HepG2 (cell line): ENCODE measurements around the gene NCOR2. TPM values are rescaled to one million over a fixed set of nuclear protein-coding genes. Genes with fewer than 3 reads are reported as not detected.

Source experiments
- ATAC-seq: fragments of 200-7000 bp; cut with Tn5 transposase; 3 replicates; pipeline ENCODE4 v1.9.1; 2020; ENCODE audit warnings: mild to moderate bottlenecking, moderate library complexity
- BruUV-seq: library from RNA; stranded (reverse); fragments of 400-500 nt; replicated peaks from 2 replicates; lab custom pipeline; 2021; lab: Mats Ljungman, UMichigan
- CTCF ChIA-PET: fragments of 300-600 bp; formaldehyde crosslinking; extraction: SDS; loops from one replicate; lab custom pipeline; 2021; ENCODE audit warnings: low total read pairs, inconsistent platforms, low intra/inter-chr PET ratio; lab: Yijun Ruan, JAX
- POLR2A ChIA-PET: fragments of 350-600 bp; sonication (Branson Sonifier 250); formaldehyde crosslinking; loops from one replicate; lab custom pipeline; 2020; ENCODE audit warnings: antibody characterized with exemption, inconsistent platforms; lab: Yijun Ruan, JAX
- DNase-seq: peaks from one replicate; pipeline ENCODE4 v3.0.0-alpha.2; 2015; ENCODE audit warnings: low spot score
- FAIRE-seq: peaks from 3 replicates; lab custom pipeline; 2011; peaks lifted over from hg19 to GRCh38; lab: Jason Lieb, UNC
- H2AFZ ChIP-seq: one replicate; pipeline ENCODE4 v1.6.1; 2011; ENCODE audit warnings: low read length, inconsistent platforms
- H3K27ac ChIP-seq: fragments of 300-600 bp; 3 replicates; pipeline ENCODE4 v1.8.0; 2011; ENCODE audit warnings: mixed run types, mild to moderate bottlenecking, mixed read lengths, low read length, inconsistent platforms; ENCODE audit not compliant: insufficient read depth; ENCODE audit errors: extremely low read length
- H3K27me3 ChIP-seq, 2 experiments: fragments of 200-600 bp in 1 of 2; 2 replicates in 1 of 2; 3 replicates in 1 of 2; pipeline versions ENCODE4 v1.6.0 to v1.8.0; 2011; ENCODE audit warnings: low read length in 2 of 2, mild to moderate bottlenecking in 2 of 2, moderate library complexity in 2 of 2, inconsistent platforms in 1 of 2; ENCODE audit not compliant: insufficient read depth in 2 of 2, control insufficient read depth in 1 of 2
- H3K36me3 ChIP-seq, 2 experiments: fragments of 200-600 bp in 1 of 2; replicated peaks in 1 of 2; 2 replicates in 1 of 2; 3 replicates in 1 of 2; pipeline versions ENCODE4 v1.5.1 to v1.8.0; 2011; ENCODE audit warnings: low read length in 2 of 2, inconsistent platforms in 1 of 2; ENCODE audit not compliant: insufficient read depth in 2 of 2, control insufficient read depth in 1 of 2
- H3K4me1 ChIP-seq: 2 replicates; pipeline ENCODE4 v1.5.1; 2012; ENCODE audit warnings: low read length, inconsistent platforms; ENCODE audit not compliant: insufficient read depth
- H3K4me2 ChIP-seq: 2 replicates; pipeline ENCODE4 v1.6.0; 2011; ENCODE audit warnings: low read depth, low read length, inconsistent platforms
- H3K4me3 ChIP-seq, 3 experiments: fragments of 200-600 bp in 1 of 3; sonication (generic), shearing (Covaris generic) in 1 of 3; replicated peaks in 1 of 3; 2 replicates each; pipeline ENCODE4 v1.5.1; 2011 to 2016; ENCODE audit warnings: low read length in 3 of 3, inconsistent platforms in 2 of 3, low read depth in 2 of 3, mild to moderate bottlenecking in 2 of 3, control low read depth in 1 of 3, mixed read lengths in 1 of 3; ENCODE audit not compliant: insufficient read depth in 1 of 3
- H3K79me2 ChIP-seq: one replicate; pipeline ENCODE4 v1.6.1; 2011; ENCODE audit warnings: low read length, inconsistent platforms; ENCODE audit not compliant: insufficient read depth
- H3K9ac ChIP-seq: 2 replicates; pipeline ENCODE4 v1.6.0; 2011; ENCODE audit warnings: mild to moderate bottlenecking, low read depth, low read length, inconsistent platforms; ENCODE audit not compliant: insufficient read depth
- H3K9me3 ChIP-seq: 2 replicates; pipeline ENCODE4 v1.5.1; 2012; ENCODE audit warnings: mild to moderate bottlenecking, low read length
- H4K20me1 ChIP-seq: 2 replicates; pipeline ENCODE4 v1.6.0; 2011; ENCODE audit warnings: inconsistent platforms, mild to moderate bottlenecking, low read length, moderate library complexity; ENCODE audit not compliant: insufficient read depth
- DNMT3B ChIP-seq: conservative IDR thresholded peaks from 2 replicates; pipeline ENCODE4 v1.6.1; 2016; ENCODE audit warnings: missing biosample characterization, control low read depth
- GATAD1 ChIP-seq: IDR thresholded peaks from 2 replicates; pipeline ENCODE4 v1.6.1; 2016; ENCODE audit warnings: missing genetic modification reagents, missing compliant biosample characterization
- HMG20A ChIP-seq: IDR thresholded peaks from 2 replicates; pipeline ENCODE4 v1.6.1; 2016; ENCODE audit warnings: borderline replicate concordance
- MATR3 ChIP-seq: sonication (generic); formaldehyde crosslinking; IDR thresholded peaks from 2 replicates; pipeline ENCODE4 v1.4.0; 2020; ENCODE audit warnings: missing genetic modification reagents
- ZFY ChIP-seq: sonication (generic); formaldehyde crosslinking; IDR thresholded peaks from 2 replicates; pipeline ENCODE4 v1.4.0; 2020; ENCODE audit warnings: missing genetic modification reagents
- ZNF383 ChIP-seq: sonication (generic); formaldehyde crosslinking; IDR thresholded peaks from 2 replicates; pipeline ENCODE4 v1.4.0; 2020; ENCODE audit warnings: missing genetic modification reagents, mild to moderate bottlenecking, borderline replicate concordance
- ZNF513 ChIP-seq: sonication (generic); formaldehyde crosslinking; conservative IDR thresholded peaks from 2 replicates; pipeline ENCODE4 v1.5.0; 2020; ENCODE audit warnings: missing genetic modification reagents
- ZNF773 ChIP-seq: sonication (generic); formaldehyde crosslinking; IDR thresholded peaks from 2 replicates; pipeline ENCODE4 v1.4.0; 2020; ENCODE audit warnings: missing genetic modification reagents, borderline replicate concordance
- ZSCAN29 ChIP-seq: sonication (generic); formaldehyde crosslinking; conservative IDR thresholded peaks from 2 replicates; pipeline ENCODE4 v1.4.0; 2020; ENCODE audit warnings: mild to moderate bottlenecking, missing genetic modification reagents
- WGBS: methylation state at CpG from one replicate; pipeline ENCODE4 v1.1.6; 2017; ENCODE audit warnings: low lambda C conversion rate; 5-methylcytosine and 5-hydroxymethylcytosine counted together
- in situ Hi-C: cut with HindIII; loops from 2 replicates; pipeline ENCODE4 v1.10.0; 2017; ENCODE audit warnings: low pct_unique_long_range_greater_than_20kb; ENCODE audit not compliant: extremely low pct_ligation_motif_present
- intact Hi-C: fragments of 100-400 bp; cut with micrococcal nuclease; formaldehyde crosslinking; loops from one replicate; pipeline ENCODE4 v1.10.0; 2022; ENCODE audit not compliant: unreplicated experiment
- polyA plus RNA-seq, 8 experiments: library from polyadenylated mRNA; depleted of rRNA in 3 of 8; stranded (reverse) in 7 of 8; unstranded in 1 of 8; fragments of >200 nt; fragmentation: Illumina TruSeq in 4 of 8; extraction: Trizol in 4 of 8; gene quantifications; 2 replicates each; pipeline versions ENCODE4 v1.2.1 to v1.2.3, GENCODE V29; 2011 to 2016; ENCODE audit warnings: low read depth in 4 of 8, missing spikeins in 1 of 8, mixed read lengths in 1 of 8; ENCODE audit not compliant: insufficient read depth in 1 of 8
- total RNA-seq, 5 experiments: library from RNA; depleted of rRNA; stranded (reverse); fragments of >200 nt; fragmentation: Illumina TruSeq; extraction: Trizol; gene quantifications; 2 replicates each; pipeline ENCODE4 v1.2.3, GENCODE V29; 2016; ENCODE audit warnings: low read depth in 1 of 5
- TF ChIP-seq, protein P1 (sequence below): sonication (generic); formaldehyde crosslinking; IDR thresholded peaks from 2 replicates; pipeline ENCODE4 v1.5.0; 2020; ENCODE audit warnings: mild to moderate bottlenecking, missing genetic modification reagents, borderline replicate concordance
- TF ChIP-seq, protein P2 (sequence below): sonication (generic); formaldehyde crosslinking; IDR thresholded peaks from 2 replicates; pipeline ENCODE4 v1.5.1; 2020; ENCODE audit warnings: mild to moderate bottlenecking, missing genetic modification reagents, moderate library complexity

NCOR2 gene
- total and polyA plus RNA-seq, 2 of the 13 experiments (the other 11 are each of a cell fraction or from before 2014, with no cell fraction given): 4.5 to 5.7 TPM

- CTCF ChIA-PET: no interaction called here
- BruUV-seq: no TSS peak
- intact Hi-C loops (no loop called here), in situ Hi-C loops (no loop called here)
- H3K4me1 ChIP-seq: peaks cover 10% of the 10 kb centered on the region; the same call in 1 of the 2 replicates
- H3K27me3 ChIP-seq: no peaks in the 10 kb centered on the region
- DNase-seq: no peak
- H3K9me3 ChIP-seq: no peaks in the 10 kb centered on the region
- 82% methylated on average over 21 of the region's 25 CpGs for WGBS
- H3K4me2 ChIP-seq: no peak overlapping the region
- peaks cover 0 to 1% of the 10 kb centered on the region in 2 experiments; a peak in 3 of 5 replicates for H3K36me3 ChIP-seq
- H4K20me1 ChIP-seq: peaks cover 15% of the 10 kb centered on the region
- no peak for ATAC-seq
- H3K27ac ChIP-seq: no peak overlapping the region
- no peak overlapping the region for H3K9ac ChIP-seq
- no peak for FAIRE-seq
- H3K4me3 ChIP-seq: no peak overlapping the region
- no peak overlapping the region for H2AFZ ChIP-seq
- POLR2A ChIA-PET: no interaction called here
- peaks cover 45% of the 10 kb centered on the region for H3K79me2 ChIP-seq
- TF ChIP-seq, protein P1, sequence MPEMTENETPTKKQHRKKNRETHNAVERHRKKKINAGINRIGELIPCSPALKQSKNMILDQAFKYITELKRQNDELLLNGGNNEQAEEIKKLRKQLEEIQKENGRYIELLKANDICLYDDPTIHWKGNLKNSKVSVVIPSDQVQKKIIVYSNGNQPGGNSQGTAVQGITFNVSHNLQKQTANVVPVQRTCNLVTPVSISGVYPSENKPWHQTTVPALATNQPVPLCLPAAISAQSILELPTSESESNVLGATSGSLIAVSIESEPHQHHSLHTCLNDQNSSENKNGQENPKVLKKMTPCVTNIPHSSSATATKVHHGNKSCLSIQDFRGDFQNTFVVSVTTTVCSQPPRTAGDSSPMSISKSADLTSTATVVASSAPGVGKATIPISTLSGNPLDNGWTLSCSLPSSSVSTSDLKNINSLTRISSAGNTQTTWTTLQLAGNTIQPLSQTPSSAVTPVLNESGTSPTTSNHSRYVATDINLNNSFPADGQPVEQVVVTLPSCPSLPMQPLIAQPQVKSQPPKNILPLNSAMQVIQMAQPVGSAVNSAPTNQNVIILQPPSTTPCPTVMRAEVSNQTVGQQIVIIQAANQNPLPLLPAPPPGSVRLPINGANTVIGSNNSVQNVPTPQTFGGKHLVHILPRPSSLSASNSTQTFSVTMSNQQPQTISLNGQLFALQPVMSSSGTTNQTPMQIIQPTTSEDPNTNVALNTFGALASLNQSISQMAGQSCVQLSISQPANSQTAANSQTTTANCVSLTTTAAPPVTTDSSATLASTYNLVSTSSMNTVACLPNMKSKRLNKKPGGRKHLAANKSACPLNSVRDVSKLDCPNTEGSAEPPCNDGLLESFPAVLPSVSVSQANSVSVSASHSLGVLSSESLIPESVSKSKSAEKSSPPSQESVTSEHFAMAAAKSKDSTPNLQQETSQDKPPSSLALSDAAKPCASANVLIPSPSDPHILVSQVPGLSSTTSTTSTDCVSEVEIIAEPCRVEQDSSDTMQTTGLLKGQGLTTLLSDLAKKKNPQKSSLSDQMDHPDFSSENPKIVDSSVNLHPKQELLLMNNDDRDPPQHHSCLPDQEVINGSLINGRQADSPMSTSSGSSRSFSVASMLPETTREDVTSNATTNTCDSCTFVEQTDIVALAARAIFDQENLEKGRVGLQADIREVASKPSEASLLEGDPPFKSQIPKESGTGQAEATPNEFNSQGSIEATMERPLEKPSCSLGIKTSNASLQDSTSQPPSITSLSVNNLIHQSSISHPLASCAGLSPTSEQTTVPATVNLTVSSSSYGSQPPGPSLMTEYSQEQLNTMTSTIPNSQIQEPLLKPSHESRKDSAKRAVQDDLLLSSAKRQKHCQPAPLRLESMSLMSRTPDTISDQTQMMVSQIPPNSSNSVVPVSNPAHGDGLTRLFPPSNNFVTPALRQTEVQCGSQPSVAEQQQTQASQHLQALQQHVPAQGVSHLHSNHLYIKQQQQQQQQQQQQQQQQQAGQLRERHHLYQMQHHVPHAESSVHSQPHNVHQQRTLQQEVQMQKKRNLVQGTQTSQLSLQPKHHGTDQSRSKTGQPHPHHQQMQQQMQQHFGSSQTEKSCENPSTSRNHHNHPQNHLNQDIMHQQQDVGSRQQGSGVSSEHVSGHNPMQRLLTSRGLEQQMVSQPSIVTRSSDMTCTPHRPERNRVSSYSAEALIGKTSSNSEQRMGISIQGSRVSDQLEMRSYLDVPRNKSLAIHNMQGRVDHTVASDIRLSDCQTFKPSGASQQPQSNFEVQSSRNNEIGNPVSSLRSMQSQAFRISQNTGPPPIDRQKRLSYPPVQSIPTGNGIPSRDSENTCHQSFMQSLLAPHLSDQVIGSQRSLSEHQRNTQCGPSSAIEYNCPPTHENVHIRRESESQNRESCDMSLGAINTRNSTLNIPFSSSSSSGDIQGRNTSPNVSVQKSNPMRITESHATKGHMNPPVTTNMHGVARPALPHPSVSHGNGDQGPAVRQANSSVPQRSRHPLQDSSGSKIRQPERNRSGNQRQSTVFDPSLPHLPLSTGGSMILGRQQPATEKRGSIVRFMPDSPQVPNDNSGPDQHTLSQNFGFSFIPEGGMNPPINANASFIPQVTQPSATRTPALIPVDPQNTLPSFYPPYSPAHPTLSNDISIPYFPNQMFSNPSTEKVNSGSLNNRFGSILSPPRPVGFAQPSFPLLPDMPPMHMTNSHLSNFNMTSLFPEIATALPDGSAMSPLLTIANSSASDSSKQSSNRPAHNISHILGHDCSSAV (CRISPR knock-in tag): no peak
- TF ChIP-seq, protein P2, sequence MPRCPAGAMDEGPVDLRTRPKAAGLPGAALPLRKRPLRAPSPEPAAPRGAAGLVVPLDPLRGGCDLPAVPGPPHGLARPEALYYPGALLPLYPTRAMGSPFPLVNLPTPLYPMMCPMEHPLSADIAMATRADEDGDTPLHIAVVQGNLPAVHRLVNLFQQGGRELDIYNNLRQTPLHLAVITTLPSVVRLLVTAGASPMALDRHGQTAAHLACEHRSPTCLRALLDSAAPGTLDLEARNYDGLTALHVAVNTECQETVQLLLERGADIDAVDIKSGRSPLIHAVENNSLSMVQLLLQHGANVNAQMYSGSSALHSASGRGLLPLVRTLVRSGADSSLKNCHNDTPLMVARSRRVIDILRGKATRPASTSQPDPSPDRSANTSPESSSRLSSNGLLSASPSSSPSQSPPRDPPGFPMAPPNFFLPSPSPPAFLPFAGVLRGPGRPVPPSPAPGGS: no peak
- no peak for TF ChIP-seq DNMT3B
- TF ChIP-seq GATAD1: no peak
- no peak for TF ChIP-seq ZNF773
- no peak for TF ChIP-seq ZFY (CRISPR knock-in tag)
- no peak for TF ChIP-seq MATR3 (CRISPR knock-in tag)
- no peak for TF ChIP-seq ZSCAN29 (CRISPR knock-in tag)
- TF ChIP-seq ZNF383: no peak
- no peak for TF ChIP-seq ZNF513 (CRISPR knock-in tag)
- TF ChIP-seq HMG20A (CRISPR knock-in tag): no peak
Measured at GRCh38 chr12:124551268-124552144, 15.9 kb downstream of the NCOR2 start.
